HG03039 (cell line): Measurements from ENCODE around the gene AFP.

ENCODE experiments used
- ATAC-seq: cut with Tn5 transposase; IDR thresholded peaks from one replicate; pipeline ENCODE4 v1.9.1; 2021; ENCODE audit warnings: mild to moderate bottlenecking, moderate library complexity; ENCODE audit not compliant: unreplicated experiment

Gene AFP

GRCh38 chr4:73436674-73437557, 895 bp downstream of the AFP start:
- ATAC-seq, result no peak

- ATAC-seq, result no peak
These were observed 1.5 kb downstream of the AFP start for GRCh38 chr4:73437558-73437956.

DNA sequence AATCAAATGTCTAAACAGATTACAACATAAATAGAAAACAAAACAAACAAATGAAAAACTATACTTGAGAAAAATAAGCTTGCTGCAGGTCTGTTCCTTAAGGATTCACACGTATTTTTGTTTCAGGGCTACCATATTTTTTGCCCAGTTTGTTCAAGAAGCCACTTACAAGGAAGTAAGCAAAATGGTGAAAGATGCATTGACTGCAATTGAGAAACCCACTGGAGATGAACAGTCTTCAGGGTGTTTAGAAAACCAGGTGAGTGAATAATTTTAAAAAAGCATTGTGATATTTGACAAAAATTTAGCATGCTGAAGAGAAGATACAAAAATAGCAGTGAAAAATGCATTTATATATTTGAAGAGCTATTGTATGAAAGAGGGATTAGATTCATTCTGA, 2.0 kb downstream of the AFP start:
- ATAC-seq, result no peak

GRCh38 chr4:73438582-73439215, 2.7 kb downstream of the AFP start:
- ATAC-seq, result no peak

DNA sequence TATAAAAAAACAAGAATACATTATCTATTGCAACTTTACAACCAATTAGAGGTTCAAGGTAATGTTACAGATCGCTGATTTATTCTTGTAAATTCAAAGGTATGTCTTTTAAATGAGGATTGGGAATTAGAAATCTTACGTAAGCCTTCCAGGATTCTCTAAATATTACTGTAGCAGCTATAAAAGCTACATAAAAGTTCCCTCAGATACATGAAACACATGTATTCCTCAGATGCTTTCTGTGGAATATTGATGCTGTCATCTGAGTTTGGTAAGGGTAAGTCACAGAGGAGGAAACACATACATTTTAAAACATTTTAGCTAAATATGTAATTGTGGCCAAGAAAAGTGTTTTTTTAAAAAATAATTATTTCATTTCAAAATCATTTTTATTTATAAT, 3.4 kb downstream of the AFP start:
- no peak for ATAC-seq

GRCh38 chr4:73439991-73440390, 4.0 kb downstream of the AFP start:
- ATAC-seq, result no peak

GRCh38 chr4:73440653-73441052, 4.6 kb downstream of the AFP start:
- no peak for ATAC-seq

- no peak for ATAC-seq
These were observed 6.3 kb downstream of the AFP start for GRCh38 chr4:73442275-73442674.

GRCh38 chr4:73443224-73443623, 7.2 kb downstream of the AFP start:
- no peak for ATAC-seq

DNA sequence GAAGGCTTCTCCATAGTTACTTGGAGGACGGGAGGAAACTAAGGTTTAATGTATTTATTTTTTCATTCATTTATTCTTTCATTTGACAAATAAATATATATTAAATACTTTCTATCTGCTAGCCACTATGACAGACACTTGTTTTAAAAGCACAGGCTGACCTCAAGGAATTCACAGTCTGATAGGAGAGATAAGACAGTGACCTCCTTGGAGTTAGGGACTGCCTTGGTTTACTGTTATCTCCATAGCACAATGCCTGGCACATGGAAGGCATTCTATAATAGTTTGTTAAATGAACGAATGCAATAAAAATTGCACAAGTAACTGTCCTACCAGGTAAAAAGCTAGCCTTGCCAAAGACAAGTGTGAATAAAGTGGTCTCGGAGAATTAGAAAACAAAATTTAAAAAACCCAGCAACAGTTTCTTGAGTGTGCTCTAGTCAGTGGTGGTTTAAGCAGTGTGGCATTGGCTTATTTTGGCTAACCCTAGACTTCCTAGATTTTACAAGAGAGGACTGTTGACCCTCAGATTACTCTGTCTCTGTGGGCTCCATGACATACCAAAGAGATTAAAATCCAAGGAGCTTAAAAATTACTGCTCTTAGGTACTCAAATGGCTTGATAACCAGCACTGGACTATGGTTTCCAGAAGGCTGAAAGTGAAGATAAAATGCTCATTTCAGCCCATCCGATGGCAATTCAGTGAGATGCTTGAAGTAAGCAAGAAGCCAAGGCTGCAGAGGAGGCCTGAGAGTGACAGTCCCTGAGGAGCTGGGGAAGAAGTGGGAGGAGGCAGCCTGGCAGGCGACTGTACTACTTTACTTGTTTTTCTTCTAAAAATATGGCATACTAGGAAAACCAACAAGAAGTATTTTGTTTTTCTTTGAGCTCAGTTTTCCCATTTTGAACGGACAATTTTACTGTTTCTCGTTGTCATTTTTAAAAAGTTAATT, 9.6 kb downstream of the AFP start:
- no peak for ATAC-seq

DNA sequence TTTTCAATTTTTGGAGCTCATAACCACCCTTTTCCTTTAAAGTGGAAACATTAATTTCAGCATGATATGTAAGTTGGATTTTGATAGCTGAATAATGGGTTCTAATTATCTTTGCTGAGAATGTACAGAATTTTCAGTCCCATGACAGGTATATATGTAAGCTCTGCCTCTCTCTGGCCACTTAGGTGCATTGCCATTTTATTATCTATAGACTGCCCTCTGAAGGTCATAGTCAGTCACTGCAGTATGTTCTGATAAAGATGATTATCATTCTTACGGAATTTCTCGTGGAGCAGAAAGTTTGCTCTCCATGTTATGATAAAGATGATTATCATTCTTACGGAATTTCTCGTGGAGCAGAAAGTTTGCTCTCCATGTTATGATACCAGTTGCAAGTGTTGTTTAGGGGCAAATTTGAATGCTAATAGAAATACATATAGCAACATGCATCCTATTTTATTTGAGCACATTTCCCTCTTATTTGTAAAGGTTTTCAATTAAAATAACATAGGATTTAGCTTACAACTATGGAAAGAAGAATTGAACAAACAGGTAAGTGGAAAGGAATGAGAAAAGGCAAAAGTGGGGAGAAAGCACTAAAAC, 10.4 kb downstream of the AFP start:
- peak; percentile 99 for ATAC-seq

GRCh38 chr4:73447671-73448070, 11.7 kb downstream of the AFP start:
- ATAC-seq, result no peak

DNA sequence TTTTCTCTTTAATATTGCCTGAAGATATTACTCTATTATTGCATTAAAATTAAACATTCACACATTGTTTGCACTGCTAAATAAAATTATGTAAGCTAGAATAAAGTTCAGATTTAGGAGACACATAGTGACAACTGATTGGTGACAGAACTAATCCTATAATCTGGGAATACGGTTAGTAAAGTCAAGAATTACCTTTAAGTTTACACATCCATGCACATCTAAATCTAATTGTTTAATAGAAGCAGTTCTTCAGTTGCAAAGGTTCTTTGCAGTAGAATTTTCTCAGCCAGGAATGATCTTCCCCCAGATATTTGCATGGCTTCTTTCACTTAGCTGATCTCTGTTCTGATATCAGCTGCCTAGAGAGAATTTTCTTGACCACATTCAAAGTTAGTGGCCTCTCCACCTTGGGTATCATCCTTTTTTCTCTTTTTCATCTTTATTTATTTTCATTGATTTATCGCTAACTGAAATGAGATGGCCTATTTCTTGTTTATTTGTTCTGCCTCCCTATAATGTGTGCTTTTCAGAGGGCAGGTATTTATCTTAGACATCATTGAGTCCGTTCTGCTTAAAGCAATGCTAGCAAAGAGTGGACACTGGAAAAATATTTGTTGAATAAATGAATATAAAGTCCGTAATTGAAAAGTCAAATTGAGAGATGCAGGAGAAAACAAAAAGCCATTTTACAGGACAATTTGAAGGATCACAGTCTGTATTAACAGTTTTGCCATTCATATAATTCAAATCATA, 12.6 kb downstream of the AFP start:
- no peak for ATAC-seq

DNA sequence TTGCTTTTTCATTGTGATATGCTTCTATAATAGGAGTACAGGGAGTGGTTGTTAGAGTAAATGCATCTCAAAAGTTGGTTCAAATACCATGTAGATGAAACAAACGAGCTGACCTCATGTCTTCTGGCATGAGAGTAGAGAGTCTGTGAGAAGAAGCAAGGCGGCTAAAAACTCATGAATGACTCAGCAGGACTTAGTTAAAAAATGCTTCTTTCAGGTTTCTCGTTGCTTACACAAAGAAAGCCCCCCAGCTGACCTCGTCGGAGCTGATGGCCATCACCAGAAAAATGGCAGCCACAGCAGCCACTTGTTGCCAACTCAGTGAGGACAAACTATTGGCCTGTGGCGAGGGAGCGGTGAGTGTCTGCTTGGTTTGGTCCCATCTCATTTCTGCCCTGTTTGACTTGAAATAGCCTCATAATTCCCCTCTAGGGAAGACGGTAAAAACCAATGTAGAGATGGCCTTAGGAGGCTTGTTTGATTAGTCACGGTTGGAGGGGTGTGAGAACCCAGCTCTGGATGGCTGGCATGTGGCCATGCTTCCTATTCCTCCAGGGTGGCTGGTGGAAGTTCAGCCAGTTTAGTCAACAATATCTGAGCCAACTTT, 14.5 kb downstream of the AFP start:
- no peak for ATAC-seq

DNA sequence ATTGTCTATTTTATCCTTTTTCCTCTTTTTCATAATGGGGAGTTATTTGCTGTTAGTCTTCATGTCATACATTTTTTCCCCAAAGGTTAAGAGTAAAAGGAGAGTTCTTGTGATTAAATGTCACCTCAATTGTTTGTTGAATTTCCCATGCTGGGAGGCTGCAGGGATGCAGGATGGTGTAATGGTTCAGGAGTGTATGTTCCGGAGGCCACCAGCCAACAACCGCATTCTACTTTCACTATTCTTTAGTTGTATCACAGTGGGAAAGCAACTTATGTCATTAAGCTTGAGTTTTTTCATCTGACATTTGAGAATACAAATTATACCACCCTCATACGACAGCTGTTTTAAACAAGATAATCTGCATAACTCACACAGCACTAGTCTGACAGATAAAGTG, 15.4 kb downstream of the AFP start:
- no peak for ATAC-seq

GRCh38 chr4:73451981-73452747, 16.1 kb downstream of the AFP start:
- no peak for ATAC-seq

DNA sequence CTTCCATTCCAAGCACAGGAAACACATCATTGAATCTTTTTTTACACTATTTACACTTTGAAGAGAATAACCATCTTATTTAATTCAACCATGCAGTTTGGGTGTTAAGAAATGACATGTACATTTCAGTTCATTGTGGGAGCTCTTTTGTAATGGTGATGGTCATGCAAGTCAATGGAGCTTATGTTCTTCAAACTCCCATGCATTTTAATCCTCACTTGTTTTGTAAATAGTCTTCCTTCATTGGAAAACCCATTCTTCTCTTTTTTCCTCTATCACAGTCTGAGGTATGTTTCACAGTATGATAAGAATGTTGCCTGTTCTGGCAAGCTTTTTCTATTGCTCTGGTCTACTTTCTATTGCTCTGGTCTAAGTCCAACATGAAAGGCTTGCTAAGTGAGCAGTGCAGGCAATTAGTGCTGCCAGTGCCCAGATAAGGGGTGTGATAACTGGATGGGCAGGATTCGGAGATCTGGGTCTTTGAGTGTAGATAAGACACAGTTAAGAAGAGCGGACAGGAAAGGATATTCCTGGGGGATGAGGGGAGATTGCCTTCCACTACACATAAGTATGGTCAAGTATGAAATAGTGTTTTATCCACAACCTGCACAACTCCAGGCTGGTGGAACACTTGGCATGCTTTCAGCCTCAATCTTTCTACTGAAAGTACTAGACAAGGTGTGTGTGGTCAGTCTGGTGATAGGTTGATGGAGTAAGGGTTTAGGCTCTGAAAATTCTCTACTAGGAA, 17.1 kb downstream of the AFP start:
- ATAC-seq, result no peak

DNA sequence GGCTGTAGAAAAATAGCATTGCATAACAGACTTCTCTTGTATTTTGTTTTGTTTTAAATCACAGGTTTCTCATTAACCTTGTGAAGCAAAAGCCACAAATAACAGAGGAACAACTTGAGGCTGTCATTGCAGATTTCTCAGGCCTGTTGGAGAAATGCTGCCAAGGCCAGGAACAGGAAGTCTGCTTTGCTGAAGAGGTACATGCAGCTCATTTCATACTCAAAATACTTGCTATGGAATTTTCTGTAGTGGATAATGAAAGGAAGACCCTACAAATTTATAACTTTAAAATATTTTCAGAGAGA, 17.6 kb downstream of the AFP start:
- no peak for ATAC-seq

GRCh38 chr4:73454920-73455319, 18.9 kb downstream of the AFP start:
- no peak for ATAC-seq
